ENCODE results near the gene DMGDH.
A peak's percentile ranks its signal among the peaks of the same experiment; 100 is the strongest.

Gene DMGDH

DNA sequence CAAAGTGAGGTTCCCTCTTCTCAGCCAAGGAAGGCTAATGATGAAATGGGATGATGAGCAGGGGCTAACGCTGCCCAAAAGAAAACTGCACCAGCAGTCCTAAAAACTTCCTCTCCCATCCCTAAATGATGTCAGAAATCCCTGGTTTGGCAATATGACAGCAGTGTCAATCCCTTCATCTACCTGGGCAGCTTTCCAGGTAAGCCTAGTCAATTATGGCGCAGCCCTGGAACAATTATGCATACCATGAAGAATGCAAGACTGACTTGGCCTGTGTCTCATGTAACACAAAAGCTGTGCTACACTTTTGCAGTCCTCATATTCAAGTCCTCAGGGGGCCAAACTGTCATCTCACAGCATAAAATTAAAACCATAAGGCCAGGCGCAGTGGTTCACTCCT is 7.0 kb downstream of the DMGDH start:
- no peak for DNase-seq

DNA sequence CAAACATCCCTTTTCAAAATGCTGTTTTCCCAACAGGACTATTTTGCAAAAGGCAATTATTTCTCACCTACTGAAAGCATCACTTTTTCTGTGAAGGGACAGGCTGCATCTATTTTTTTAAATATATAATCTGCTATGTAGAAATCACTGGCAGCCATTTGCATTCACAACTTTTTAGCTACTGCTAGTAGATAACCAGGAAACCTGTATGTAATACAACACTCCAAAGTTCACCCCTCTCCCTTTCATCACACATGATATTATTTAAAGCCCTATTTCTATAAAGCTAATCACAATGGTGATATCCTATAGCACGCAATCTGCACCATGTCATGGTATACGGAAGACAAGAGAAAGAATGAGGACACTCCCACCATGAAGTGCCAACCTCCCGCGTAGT is 9.8 kb downstream of the DMGDH start:
- no peak for DNase-seq

DNA sequence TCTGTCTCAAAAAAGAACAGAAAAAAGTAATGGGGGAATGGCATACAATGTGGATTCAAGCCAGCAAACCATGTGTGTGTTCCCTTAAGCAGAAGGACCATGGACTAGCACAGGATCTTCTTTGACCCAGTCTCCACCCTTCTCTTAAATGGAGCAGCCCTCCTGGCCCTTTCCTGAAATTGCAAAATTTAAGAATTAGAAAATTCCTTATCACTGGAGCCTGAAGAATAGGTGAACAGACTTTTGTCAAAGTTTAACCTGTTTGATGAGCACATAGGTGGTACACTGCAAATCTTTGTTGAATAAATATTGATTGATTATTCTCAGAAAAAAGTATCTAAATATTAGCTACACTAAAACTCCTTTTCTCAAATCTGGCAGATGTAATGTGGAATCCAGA is 12.6 kb downstream of the DMGDH start:
- no peak for DNase-seq

DNA sequence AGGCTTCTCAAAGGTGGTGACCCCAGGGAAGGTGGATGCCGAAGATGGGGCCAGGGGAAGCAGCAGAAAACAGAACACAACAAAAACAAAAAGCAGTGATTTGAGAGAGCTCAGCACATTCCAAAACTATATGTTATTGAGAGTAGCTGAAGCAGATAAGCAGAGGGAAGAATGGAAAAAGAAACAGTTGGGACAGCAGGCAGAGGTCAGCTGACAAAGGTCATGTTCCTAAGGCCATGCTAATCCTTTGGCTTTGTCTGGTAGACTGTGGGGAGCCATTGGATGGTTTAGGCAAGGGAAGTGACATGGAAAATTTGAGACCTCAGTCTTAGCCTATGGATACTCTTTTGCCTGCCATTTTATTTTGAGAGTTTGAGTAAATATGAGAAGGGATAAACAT is 14.5 kb downstream of the DMGDH start:
- DNase-seq = no peak

DNA sequence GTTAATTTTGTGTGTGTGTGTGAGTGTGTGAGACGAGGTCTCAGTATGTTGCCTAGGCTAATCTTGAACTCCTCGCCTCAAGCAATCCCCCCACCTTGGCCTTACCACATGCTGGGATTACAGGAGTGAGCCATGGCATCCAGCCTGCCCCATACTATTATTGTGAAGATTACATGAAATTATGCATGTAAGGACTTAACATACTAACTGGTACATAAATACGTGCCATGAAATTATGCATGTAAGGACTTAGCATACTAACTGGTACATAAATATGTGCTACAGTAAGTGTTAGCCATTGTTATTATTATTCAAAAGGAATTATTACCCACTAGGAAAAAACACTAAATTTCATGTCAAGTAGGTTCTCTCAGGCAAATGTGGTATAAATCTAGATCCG is 16.2 kb downstream of the DMGDH start:
- DNase-seq = no peak

DNA sequence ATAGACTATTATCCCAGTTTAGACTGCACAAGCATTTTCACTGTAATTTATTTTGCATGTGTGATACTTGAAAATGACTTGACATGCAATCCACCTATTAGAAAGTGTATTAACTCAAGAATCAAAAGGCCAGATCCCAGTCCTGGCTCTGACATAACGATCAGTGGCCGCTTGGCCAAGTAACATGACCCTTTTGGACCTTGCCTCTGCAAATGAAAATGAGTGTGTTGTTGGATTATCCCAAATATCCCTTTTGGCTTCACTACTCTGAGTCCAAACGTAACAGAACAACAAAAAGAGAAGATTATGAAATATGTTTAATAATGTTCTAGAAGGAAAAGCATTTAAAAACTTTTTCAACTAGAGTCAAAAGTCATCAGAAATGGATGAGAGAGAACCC is 19.0 kb downstream of the DMGDH start:
- no peak for DNase-seq

DNA sequence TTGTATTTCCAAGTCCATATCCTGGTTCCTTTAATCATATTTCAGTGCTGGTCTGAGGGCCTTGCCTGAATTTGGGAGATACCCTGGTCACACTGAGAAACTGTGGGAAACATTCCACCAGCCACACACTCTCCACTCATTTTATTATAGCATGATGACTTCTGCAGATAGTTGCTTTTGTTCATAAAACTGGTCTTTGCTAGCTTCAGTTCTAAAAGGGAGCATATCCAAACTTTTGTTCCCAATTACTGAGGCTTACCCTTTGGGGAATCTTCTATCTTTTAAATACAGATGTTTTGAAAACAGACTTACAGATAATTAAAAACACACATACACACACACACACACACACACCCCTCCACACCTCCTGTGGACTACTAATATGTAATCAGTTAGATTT is 21.0 kb downstream of the DMGDH start:
- no peak for DNase-seq

DNA sequence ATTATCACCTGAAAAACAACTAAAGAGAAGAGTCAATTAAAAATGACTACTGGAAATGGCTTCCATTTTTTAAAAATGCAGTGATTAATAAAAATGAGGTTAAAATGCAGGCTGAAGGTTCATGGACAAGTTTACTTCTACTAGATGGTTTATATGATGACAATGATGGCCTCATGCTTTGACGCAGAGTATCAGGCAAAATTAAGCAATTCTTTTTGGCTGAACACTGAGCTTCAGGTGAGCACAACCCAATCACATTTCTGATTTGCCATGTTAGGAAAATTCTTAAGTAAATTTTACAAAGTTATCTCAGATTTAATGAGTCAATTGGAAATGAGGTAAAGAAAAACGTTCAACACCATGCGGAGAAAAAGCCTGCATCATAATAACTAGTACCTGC is 22.3 kb downstream of the DMGDH start:
- DNase-seq = no peak

DNA sequence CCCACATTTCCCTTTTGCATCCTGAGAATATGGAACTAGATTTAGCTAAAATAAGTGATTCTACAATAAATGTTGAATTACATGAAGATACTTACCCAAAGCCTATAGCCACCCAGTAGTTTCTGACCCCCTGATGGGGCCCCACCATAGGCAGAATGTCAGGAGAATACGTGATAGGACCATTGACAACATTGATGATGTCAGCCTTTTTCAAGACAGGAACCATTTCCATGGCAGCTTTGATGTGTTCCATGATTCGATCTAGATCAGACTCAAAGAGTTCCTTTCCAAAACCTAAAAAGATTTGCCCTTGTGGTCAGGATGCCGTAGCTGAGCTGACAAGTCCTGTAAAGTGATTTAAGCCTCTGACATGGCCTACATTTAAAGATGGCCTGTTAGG is 27.3 kb downstream of the DMGDH start:
- DNase-seq = no peak

DNA sequence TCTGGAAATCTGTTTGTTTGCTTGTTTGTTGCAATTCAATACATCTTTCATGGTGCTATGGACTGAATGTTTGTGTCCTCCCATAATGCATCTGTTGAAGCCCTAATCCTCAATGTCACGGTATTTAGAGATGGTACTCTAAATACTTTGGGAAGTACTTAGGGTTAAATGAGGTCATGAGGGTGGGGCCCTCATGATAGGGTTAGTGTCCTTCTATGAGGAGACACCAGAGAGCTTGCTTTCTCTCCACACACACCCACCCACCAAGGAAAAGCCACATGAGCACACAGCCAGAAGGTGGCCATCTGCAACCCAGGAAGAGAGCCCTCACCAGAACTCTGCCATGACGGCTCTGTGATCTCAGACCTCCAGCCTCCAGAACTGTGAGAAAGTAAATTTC is 32.7 kb downstream of the DMGDH start:
- DNase-seq = no peak

DNA sequence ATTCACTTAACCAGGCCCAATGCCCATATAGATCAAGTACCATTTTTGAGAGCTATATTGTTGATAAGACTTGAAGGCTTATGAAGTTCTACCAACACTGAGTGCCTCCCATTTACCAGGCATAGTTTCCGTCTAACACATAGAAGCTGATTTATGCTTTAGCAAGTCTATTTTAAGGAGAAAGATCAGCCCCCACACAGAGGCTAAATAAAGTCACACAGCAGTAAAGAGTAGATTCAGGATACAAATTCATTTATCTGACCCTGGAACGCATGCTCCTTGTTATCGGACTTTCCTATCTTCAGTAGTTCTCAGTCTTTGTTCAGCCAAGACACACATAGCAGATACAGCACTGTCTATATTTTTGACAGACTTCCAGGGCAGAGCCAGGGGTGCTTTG is 34.2 kb downstream of the DMGDH start:
- DNase-seq = no peak

DNA sequence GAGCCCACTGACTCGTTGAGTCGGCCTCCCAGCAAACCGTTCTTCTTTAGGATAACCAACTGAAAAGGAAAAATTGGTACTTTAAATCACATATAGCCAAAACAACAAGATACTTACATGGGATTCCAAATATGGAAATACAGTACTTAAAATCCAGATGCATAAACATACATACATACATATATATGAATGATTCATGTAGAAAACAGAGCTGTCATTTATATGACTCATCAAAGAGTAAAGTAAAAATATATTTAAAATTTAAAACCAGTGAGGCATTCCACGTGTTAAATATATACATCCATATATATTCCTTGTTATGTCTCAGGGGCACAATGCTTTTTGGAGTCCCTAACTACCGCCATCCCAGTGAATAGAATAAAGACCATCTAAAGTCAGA is 36.7 kb downstream of the DMGDH start:
- no peak for DNase-seq

DNA sequence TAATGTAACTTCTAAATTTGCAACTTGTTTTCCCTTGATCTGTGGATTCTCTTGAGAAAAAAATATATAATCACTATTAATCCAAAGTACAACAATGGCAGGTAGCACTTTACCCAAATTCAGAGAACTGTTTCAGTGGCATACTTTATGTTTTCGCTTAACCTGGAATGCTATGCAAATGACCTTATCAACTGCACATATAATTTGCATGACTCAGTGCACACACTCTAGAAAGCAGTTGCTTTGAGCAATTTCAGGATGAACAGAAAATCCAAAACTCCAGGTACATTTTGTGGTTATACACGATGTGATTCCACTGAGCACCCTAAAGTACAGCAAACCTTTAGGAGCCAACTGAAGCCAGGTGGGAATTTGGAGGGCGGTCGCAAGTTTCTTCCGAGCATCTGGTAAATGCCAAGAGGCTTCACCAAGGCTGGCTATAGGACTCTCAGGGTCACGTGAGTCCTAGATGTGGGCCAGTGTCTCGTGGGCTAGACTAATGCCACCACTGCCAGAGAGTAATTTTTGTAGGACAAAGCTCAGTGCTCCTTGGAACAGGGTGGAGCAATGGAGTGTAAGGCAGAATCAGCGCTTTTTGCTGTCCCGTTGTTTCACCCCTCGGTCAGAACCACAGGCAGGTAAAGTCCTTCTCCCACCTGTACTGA is 37.3 kb downstream of the DMGDH start:
- no peak for DNase-seq

DNA sequence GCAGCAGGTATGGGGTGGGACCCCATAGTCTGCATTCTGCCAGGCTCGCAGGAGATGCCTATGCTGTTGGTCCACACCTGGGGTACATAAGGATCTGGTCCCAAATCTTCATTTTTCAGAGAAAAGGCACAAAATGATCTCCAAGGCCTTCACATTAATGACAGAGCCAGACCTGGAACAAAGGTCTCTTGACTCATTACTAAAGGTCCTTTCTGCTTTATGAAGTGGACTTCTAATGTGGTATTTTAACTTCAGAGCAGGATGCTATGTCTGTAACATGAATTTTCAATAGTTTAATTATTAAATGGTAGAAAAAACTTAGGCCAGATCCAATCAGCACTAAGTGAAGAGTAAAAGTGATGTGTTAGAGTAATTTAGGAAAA is 38.0 kb downstream of the DMGDH start:
- no peak for DNase-seq

DNA sequence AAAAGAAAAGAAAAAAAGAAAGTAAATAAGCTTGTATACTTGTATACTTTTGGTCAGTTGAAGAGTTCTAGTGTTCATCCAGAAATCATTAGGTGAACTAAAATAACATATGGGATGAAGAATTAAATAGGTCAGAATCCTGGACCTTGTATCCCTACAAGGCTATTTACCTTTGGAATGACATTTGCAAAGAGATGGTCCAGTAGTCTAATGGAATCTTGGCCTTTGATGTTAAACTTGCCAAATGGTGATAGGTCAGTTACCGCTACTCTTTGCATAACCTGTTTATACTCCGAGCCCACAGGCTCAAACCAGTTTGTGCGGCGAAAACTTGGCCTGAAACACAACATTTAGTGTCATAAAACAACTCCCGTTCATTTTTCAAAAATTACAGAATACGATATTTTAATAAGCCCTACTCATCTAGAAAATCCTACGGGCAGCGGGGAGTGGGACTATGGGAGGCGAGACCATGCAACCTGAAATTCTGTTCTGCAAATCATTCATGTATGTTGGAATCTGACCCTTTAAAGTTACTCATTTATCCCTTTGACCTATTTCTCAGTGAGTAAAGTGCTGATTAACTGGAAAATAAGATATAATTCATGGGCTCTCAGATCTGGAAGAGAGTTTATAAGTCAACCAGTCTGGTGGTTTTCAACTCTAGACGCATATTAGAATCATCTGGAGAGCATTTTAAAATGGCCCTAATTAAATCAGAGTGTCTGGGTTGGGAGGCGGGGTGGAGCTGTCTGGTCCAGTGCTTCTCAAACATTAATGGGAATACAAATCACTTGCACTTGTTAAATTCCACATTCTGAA is 38.6 kb downstream of the DMGDH start:
- no peak for DNase-seq

DNA sequence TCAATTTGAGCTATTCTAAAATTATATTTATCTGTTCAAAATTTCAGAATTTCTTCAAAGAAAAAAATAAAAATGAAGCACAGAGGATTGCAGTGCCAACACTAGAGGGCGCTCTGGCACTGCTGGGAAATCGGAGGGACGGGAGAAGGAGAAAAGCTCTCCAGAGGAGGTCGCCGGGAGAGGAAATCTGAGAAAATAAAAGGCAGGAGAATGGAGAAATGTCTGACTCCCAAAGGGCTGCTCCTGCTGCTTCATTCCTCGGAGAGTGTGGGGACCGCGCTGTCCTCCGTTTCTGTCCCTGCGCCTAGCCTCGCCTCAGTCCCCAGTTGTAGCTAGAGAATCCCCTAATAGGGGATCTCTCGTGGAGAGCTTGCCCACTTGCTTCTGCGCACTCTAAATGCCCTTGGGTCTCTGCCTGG is 44.4 kb downstream of the DMGDH start:
- peak; percentile 20 to 31 for DNase-seq

DNA sequence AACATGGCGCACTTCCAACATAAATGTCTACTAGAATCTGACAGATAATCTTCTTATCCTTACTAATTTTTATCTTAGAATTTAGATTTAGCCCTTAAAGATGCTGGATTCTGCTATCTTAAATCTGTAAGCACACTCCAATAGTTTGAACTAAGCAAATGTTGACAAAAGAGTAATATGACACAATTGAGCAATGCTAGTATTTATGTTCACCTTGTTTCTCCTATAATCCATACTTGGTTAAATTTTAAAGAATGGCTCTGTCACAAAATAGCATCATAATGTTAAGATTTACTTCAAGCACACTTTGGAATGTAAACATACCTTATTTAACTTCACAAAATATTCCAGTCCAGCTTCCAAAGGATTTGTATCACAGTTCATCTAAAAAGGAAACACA is 45.5 kb downstream of the DMGDH start:
- no peak for DNase-seq

DNA sequence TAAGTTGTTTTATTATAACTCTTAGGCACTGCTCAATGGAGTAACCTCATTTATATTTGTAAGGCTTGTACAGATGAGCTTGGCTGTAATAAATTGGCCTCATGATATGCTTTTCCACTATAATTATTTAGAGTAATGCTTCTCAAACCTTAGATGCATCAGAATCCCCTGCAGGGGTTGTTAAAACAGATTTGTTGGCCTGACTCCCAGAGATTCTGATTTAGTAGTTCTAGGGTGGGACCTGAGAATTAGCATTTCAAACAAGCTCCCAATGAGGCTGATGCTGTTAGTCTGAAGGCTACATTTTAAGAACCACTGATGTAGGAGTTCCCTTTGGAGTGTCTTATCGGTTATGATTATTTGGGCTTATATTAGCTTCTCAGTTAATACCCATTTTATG is 46.1 kb downstream of the DMGDH start:
- DNase-seq = no peak

DNA sequence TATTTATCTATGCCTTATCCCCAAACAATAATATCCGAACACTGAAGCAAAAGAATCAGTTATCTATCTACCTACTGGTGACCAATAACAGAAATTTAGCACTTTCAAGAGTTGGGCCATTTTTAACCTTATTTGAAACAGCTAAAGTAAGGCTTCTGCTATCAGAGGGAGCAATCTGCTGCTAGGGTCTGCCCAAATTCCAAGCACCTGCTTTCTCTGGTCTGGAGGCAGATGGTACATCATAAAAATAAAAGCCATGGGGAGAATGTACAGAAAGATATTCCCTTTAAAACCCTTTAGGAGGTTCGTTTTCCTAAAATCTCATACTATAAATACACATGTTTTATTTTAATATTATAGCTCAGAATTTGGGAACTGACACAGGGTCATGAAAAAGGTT is 46.7 kb downstream of the DMGDH start:
- no peak for DNase-seq

DNA sequence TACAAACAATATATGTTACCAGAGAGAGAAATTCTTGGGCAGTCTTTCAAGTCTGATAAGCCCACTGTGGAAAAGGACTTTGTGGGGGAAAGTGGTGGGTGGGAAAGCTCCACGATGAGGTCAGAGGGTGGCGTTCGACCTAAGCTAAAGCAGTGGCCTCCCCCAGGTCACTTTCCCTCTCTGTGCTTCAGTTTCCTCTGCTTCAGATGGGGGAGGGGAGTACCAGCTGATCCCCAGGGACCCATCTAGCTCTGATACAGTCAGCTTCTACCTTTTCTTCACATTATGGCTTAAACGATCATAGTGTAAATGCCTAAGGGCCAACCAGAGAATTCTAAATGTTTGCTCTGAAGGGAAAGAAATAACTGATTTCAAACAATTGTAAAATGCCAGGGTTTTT is 47.7 kb downstream of the DMGDH start:
- no peak for DNase-seq

DNA sequence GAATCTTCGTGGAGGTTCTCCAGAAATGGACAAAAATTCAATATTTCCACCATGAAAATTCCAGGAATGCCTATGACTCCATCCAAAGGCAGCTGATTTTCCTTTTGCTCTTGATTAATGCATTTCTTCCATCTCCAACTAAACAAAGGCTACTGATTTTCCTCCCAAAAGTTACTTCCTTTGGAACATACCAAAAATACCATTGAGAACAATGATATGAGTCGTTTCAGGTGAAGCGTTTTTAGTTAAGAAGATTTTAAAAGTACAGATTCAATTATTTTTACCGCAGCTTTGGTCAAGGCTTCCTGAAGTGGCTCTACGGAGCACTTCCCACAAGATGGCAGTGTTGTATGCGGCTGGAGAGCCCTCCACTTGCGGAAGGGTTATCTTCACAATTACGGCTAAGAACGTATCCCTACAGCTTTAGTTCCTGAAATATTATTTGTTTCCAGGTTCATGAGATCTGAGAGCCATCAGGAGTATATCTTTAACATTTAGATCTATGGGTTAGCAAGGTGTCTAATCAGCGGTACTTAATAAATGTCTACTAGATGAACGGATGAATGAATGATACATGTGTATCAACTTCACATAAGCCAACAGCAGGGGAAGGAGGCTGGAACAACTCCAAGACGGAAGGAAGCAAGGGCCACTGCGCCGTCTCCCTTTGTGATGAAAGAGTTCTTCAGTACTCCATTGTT is 48.5 kb downstream of the DMGDH start:
- peak; percentile 28 to 29 for DNase-seq

DNA sequence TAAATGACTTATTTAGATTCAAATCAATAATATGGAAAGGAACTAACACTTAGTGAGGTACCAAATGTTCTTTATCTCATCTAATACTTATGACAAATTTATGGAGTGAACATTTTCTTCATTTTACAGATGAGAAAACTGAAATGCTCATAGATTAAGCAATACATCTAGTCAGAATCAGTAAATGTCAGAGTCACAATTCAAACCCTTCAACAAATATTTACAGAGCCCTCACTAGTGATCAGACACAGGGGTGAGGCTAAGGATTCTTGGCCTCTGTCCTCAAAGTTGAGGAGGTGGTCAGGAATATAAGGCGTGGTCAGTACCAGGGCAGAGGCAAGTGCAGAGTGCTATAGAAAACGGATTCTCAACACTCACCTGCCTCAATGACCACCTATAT is 54.8 kb downstream of the DMGDH start:
- DNase-seq = no peak

DNA sequence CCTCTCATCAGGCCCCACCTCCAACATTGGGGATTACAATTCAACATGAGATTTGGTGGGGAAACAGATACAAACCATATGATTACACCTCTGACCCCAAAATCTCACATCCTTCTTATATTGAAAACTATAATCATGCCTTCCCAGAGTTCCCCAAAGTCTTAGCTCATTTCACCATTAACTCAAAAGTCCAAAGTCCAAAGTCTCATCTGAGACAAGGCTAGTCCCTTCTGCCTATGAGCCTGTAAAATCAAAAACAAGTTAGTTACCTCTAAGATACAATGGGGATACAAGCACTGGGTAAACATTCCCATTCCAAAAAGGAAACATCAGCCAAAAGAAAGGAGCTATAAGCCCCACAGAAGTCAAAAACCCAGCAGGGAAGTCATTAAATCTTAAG is 57.6 kb downstream of the DMGDH start:
- no peak for DNase-seq

DNA sequence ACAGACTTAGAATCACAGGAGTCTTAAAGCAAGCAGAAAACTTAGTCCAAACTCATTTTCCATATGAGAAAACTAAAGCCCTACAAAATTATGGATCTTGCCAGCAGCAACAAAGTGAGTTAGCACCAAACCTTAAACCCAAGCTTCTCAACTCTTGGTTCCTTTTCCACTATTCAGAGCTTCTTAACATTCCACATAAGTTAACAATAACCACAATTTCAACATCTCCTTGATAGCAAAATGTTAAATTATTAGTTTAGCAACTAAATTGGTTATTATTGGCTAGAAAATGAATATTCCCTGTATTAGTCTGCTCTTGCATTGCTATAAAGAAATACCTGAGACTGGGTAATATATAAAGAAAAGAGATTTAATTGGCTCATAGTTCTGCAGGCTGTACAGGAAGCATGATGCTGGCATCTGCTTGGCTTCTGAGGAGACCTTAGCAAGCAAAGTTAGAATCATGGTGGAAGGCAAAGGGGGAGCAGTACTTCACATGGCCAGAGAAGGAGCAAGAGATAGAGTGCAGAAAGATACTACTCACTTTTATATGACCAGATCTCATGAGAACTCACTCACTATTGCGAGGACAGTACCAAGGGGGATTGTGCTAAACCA is 58.1 kb downstream of the DMGDH start:
- DNase-seq = no peak
